ENCODE measurements around the gene PRPF18.

The PRPF18 gene

GRCh38 chr10:13628661-13629060 is 41.9 kb downstream of the PRPF18 start:
- Histone ChIP-seq H3K4me3 (ENCODE audit: low read depth in 1 of 2, low read length in 2 of 2) (no peak overlapping the region), H3K4me2 (ENCODE audit: insufficient read depth, low read length) (no peak overlapping the region), H3K27ac (ENCODE audit: low read length) (no peak overlapping the region), H3K4me1 (ENCODE audit: insufficient read depth, low read length) (no peaks in the 10 kb centered on the region), H3K9me3 (ENCODE audit: insufficient read depth, low read length, severe bottlenecking) (no peaks in the 10 kb centered on the region), H3K36me3 (ENCODE audit: insufficient read depth, low read length) (peaks cover 35% of the 10 kb centered on the region), H3K9ac (ENCODE audit: low read depth, low read length) (no peak overlapping the region), H3K79me2 (ENCODE audit: insufficient read depth, low read length) (no peaks in the 10 kb centered on the region), H2AFZ (ENCODE audit: low read depth, low read length) (no peak overlapping the region), H3K27me3 (ENCODE audit: insufficient read depth, low read length, poor library complexity) (no peaks in the 10 kb centered on the region), H4K20me1 (ENCODE audit: insufficient read depth, low read length) (no peaks in the 10 kb centered on the region)
- ATAC-seq (ENCODE audit: insufficient read depth, low read depth), result no peak
- no peak for DNase-seq
- no peak for TF ChIP-seq CTCF (IDR thresholded peaks at IDR 0.05; ENCODE audit: borderline replicate concordance, extremely low read depth, low read length, poor library complexity, severe bottlenecking)
- no peak for TF ChIP-seq EZH2 (IDR thresholded peaks at IDR 0.05; ENCODE audit: borderline replicate concordance, low read depth, low read length, severe bottlenecking)

- no peak overlapping the region for H3K9ac ChIP-seq (ENCODE audit: low read depth, low read length)
- H3K4me3 ChIP-seq (ENCODE audit: low read depth in 1 of 2, low read length in 2 of 2), result no peak overlapping the region
- no peaks in the 10 kb centered on the region; the same call in 1 of the 2 replicates for H4K20me1 ChIP-seq (ENCODE audit: insufficient read depth, low read length)
- no peaks in the 10 kb centered on the region for H3K4me1 ChIP-seq (ENCODE audit: insufficient read depth, low read length)
- DNase-seq (no peak), ATAC-seq (ENCODE audit: insufficient read depth, low read depth) (no peak)
- H3K79me2 ChIP-seq (ENCODE audit: insufficient read depth, low read length), result no peaks in the 10 kb centered on the region
- TF ChIP-seq CTCF (IDR thresholded peaks at IDR 0.05; ENCODE audit: borderline replicate concordance, extremely low read depth, low read length, poor library complexity, severe bottlenecking) (no peak), EZH2 (IDR thresholded peaks at IDR 0.05; ENCODE audit: borderline replicate concordance, low read depth, low read length, severe bottlenecking) (no peak)
- H3K27me3 ChIP-seq (ENCODE audit: insufficient read depth, low read length, poor library complexity), result no peaks in the 10 kb centered on the region
- no peak overlapping the region for H3K4me2 ChIP-seq (ENCODE audit: insufficient read depth, low read length)
- no peak overlapping the region for H3K27ac ChIP-seq (ENCODE audit: low read length)
- H2AFZ ChIP-seq (ENCODE audit: low read depth, low read length), result no peak overlapping the region
- H3K36me3 ChIP-seq (ENCODE audit: insufficient read depth, low read length), result peaks cover 35% of the 10 kb centered on the region
- no peaks in the 10 kb centered on the region for H3K9me3 ChIP-seq (ENCODE audit: insufficient read depth, low read length, severe bottlenecking)
Observed at GRCh38 chr10:13629116-13629515, 42.4 kb downstream of the PRPF18 start.

GRCh38 chr10:13630231-13630630 is 43.5 kb downstream of the PRPF18 start:
- Histone ChIP-seq H3K36me3 (ENCODE audit: insufficient read depth, low read length) (peaks cover 37% of the 10 kb centered on the region), H2AFZ (ENCODE audit: low read depth, low read length) (no peak overlapping the region), H3K4me1 (ENCODE audit: insufficient read depth, low read length) (no peaks in the 10 kb centered on the region), H3K9ac (ENCODE audit: low read depth, low read length) (no peak overlapping the region), H3K79me2 (ENCODE audit: insufficient read depth, low read length) (no peaks in the 10 kb centered on the region), H3K4me2 (ENCODE audit: insufficient read depth, low read length) (no peak overlapping the region), H4K20me1 (ENCODE audit: insufficient read depth, low read length) (no peaks in the 10 kb centered on the region; the same call in 1 of the 2 replicates), H3K27ac (ENCODE audit: low read length) (no peak overlapping the region), H3K9me3 (ENCODE audit: insufficient read depth, low read length, severe bottlenecking) (no peaks in the 10 kb centered on the region), H3K4me3 (ENCODE audit: low read depth in 1 of 2, low read length in 2 of 2) (no peak overlapping the region), H3K27me3 (ENCODE audit: insufficient read depth, low read length, poor library complexity) (no peaks in the 10 kb centered on the region)
- ATAC-seq (ENCODE audit: insufficient read depth, low read depth), result no peak
- no peak for TF ChIP-seq CTCF (IDR thresholded peaks at IDR 0.05; ENCODE audit: borderline replicate concordance, extremely low read depth, low read length, poor library complexity, severe bottlenecking)
- no peak for TF ChIP-seq EZH2 (IDR thresholded peaks at IDR 0.05; ENCODE audit: borderline replicate concordance, low read depth, low read length, severe bottlenecking)
- DNase-seq, result no peak

GRCh38 chr10:13631594-13631993 is 44.8 kb downstream of the PRPF18 start:
- Histone ChIP-seq H2AFZ (ENCODE audit: low read depth, low read length) (no peak overlapping the region), H3K9me3 (ENCODE audit: insufficient read depth, low read length, severe bottlenecking) (no peaks in the 10 kb centered on the region), H3K36me3 (ENCODE audit: insufficient read depth, low read length) (peaks cover 33% of the 10 kb centered on the region), H3K79me2 (ENCODE audit: insufficient read depth, low read length) (no peaks in the 10 kb centered on the region), H4K20me1 (ENCODE audit: insufficient read depth, low read length) (no peaks in the 10 kb centered on the region; the same call in 1 of the 2 replicates), H3K4me3 (ENCODE audit: low read depth in 1 of 2, low read length in 2 of 2) (no peak overlapping the region), H3K4me1 (ENCODE audit: insufficient read depth, low read length) (no peaks in the 10 kb centered on the region), H3K4me2 (ENCODE audit: insufficient read depth, low read length) (no peak overlapping the region), H3K27ac (ENCODE audit: low read length) (no peak overlapping the region), H3K27me3 (ENCODE audit: insufficient read depth, low read length, poor library complexity) (no peaks in the 10 kb centered on the region), H3K9ac (ENCODE audit: low read depth, low read length) (no peak overlapping the region)
- ATAC-seq (ENCODE audit: insufficient read depth, low read depth) (no peak), DNase-seq (no peak)
- no peak for TF ChIP-seq CTCF (IDR thresholded peaks at IDR 0.05; ENCODE audit: borderline replicate concordance, extremely low read depth, low read length, poor library complexity, severe bottlenecking)

Data from DND-41 (cell line).